ENCODE data around the gene CYB5D1. TPM values are rescaled to one million over a fixed set of nuclear protein-coding genes. Genes with fewer than 3 reads are reported as not detected.

CYB5D1 gene
- total and polyA plus RNA-seq, 2 of the 8 experiments (the other 6 are each of a cell fraction or from before 2014, with no cell fraction given): 11.0 to 18.0 TPM

GRCh38 chr17:7832431-7832830 is 25.4 kb upstream of the CYB5D1 start:
- no peak overlapping the region for H2BK20ac ChIP-seq (ENCODE audit: low read length)
- no peak overlapping the region for H3K14ac ChIP-seq (ENCODE audit: insufficient read length)
- H3K23me2 ChIP-seq (ENCODE audit: low read depth, low read length): peaks cover 25% of the 10 kb centered on the region
- H3K79me1 ChIP-seq (ENCODE audit: low read depth, low read length): no peaks in the 10 kb centered on the region
- no peak overlapping the region for H2BK5ac ChIP-seq (ENCODE audit: low read depth, low read length)
- no peak overlapping the region for H2BK15ac ChIP-seq (ENCODE audit: low read length)
- DNase-seq (ENCODE audit: low read depth in 1 of 2, low spot score in 2 of 2): no peak
- no peak overlapping the region for H2AK5ac ChIP-seq (ENCODE audit: low read depth, low read length)
- no peak overlapping the region for H3K9ac ChIP-seq (replicated peaks in 1 of 4; ENCODE audit: extremely low read depth in 1 of 4, low read depth in 3 of 4, low read length in 3 of 4)
- H2BK12ac ChIP-seq (ENCODE audit: low read depth, low read length): no peak overlapping the region
- no peak overlapping the region for H4K91ac ChIP-seq (replicated peaks; ENCODE audit: insufficient read length, low read length)
- FAIRE-seq: no peak
- no peak overlapping the region for H3K4me2 ChIP-seq (ENCODE audit: insufficient read depth in 1 of 2, low read depth in 2 of 2, low read length in 2 of 2)
- peaks cover 0 to 15% (median 7%) of the 10 kb centered on the region in 4 experiments; a peak in 6 of 7 replicates for H3K4me1 ChIP-seq (replicated peaks in 1 of 4; ENCODE audit: control insufficient read depth in 3 of 4, insufficient read depth in 4 of 4, low read length in 3 of 4)
- no peak overlapping the region for H4K5ac ChIP-seq (ENCODE audit: insufficient read length, low read depth, low read length)
- no peak overlapping the region for H3K4me3 ChIP-seq (ENCODE audit: extremely low read depth in 1 of 4, insufficient read depth in 2 of 4, low read depth in 3 of 4, low read length in 4 of 4)
- no peaks in the 10 kb centered on the region for H3K36me3 ChIP-seq (ENCODE audit: control insufficient read depth in 2 of 4, insufficient read depth in 4 of 4, low read length in 3 of 4)
- no peak overlapping the region for H3K23ac ChIP-seq (ENCODE audit: insufficient read length)
- H4K8ac ChIP-seq (ENCODE audit: extremely low read depth, insufficient read depth, low read length): no peak overlapping the region
- H3K9me3 ChIP-seq (ENCODE audit: insufficient read depth in 2 of 2, low read depth in 1 of 2, low read length in 1 of 2): no peaks in the 10 kb centered on the region
- no peak overlapping the region for H3K27ac ChIP-seq (ENCODE audit: low read depth, low read length)
- H2AFZ ChIP-seq (ENCODE audit: low read length): no peak overlapping the region
- peaks cover 4 to 38% (median 30%) of the 10 kb centered on the region in 4 experiments for H3K27me3 ChIP-seq (replicated peaks in 1 of 4; ENCODE audit: control insufficient read depth in 3 of 4, extremely low read depth in 1 of 4, insufficient read depth in 3 of 4, low read length in 3 of 4)
- POLR2A ChIA-PET (ENCODE audit: partially characterized antibody): interaction anchor here (0.6 to 4.6 kb wide), 6 partner anchors 9 to 209 kb away, joined by 3 to 33 read pairs (median 8); partner anchors contain the start of genes NAA38 and TMEM88
- no peaks in the 10 kb centered on the region for H4K20me1 ChIP-seq (replicated peaks in 1 of 2; ENCODE audit: control insufficient read depth in 1 of 2, insufficient read depth in 2 of 2, low read length in 2 of 2)
- H3K18ac ChIP-seq (ENCODE audit: extremely low read depth, low read length): no peak overlapping the region
- no peak overlapping the region for H3K4ac ChIP-seq (replicated peaks; ENCODE audit: insufficient read length, low read depth, low read length)
- CTCF ChIA-PET (ENCODE audit: partially characterized antibody): interaction anchor here (0.8 to 5.9 kb wide), 12 partner anchors 9 to 228 kb away, joined by 3 to 44 read pairs (median 8); partner anchors contain the start of genes CNTROB, RNF227 and TRAPPC1
- H3K56ac ChIP-seq (replicated peaks; ENCODE audit: insufficient read length, low read depth, low read length): no peak overlapping the region
- no peaks in the 10 kb centered on the region for H3K79me2 ChIP-seq (ENCODE audit: control insufficient read depth in 1 of 2, insufficient read depth in 2 of 2, low read length in 2 of 2)
- no peak overlapping the region for H2BK120ac ChIP-seq (replicated peaks; ENCODE audit: low read depth, low read length)
- 91% methylated on average over 10 of the region's 10 CpGs; no CpG with 5 or more reads in 1 of the 2 experiments for WGBS, 2 experiments (ENCODE audit: extremely low coverage in 1 of 2, insufficient coverage in 1 of 2, insufficient read length in 1 of 2, insufficient replicate concordance in 2 of 2, low coverage in 1 of 2, low lambda C conversion rate in 2 of 2, missing lambda C conversion rate in 1 of 2)
- TF ChIP-seq SAP30 (IDR thresholded peaks at IDR 0.05; ENCODE audit: insufficient read depth, insufficient replicate concordance, low read length): no peak
- TF ChIP-seq, protein P1, sequence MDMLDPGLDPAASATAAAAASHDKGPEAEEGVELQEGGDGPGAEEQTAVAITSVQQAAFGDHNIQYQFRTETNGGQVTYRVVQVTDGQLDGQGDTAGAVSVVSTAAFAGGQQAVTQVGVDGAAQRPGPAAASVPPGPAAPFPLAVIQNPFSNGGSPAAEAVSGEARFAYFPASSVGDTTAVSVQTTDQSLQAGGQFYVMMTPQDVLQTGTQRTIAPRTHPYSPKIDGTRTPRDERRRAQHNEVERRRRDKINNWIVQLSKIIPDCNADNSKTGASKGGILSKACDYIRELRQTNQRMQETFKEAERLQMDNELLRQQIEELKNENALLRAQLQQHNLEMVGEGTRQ (IDR thresholded peaks at IDR 0.05; ENCODE audit: low read length): no peak
- no peak for TF ChIP-seq SP1 (IDR thresholded peaks at IDR 0.05; ENCODE audit: low read depth, low read length)
- no peak for TF ChIP-seq SIN3A (conservative IDR thresholded peaks at IDR 0.05 in 1 of 2, IDR thresholded peaks at IDR 0.05 in 1 of 2; ENCODE audit: low read depth in 1 of 2, low read length in 2 of 2)
- no peak for TF ChIP-seq PHF8 (conservative IDR thresholded peaks at IDR 0.05; ENCODE audit: low read depth, low read length)
- no peak for TF ChIP-seq KDM1A (IDR thresholded peaks at IDR 0.05; ENCODE audit: borderline replicate concordance, low read length)
- no peak for TF ChIP-seq NANOG (IDR thresholded peaks at IDR 0.05; ENCODE audit: insufficient read depth, low read depth, low read length, poor library complexity, severe bottlenecking)
- TF ChIP-seq, protein P2, sequence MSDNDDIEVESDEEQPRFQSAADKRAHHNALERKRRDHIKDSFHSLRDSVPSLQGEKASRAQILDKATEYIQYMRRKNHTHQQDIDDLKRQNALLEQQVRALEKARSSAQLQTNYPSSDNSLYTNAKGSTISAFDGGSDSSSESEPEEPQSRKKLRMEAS (IDR thresholded peaks at IDR 0.05): no peak
- TF ChIP-seq ASH2L (IDR thresholded peaks at IDR 0.05; ENCODE audit: low read length): no peak
- TF ChIP-seq SP2 (IDR thresholded peaks at IDR 0.05; ENCODE audit: low read length): no peak
- TF ChIP-seq CHD2 (IDR thresholded peaks at IDR 0.05; ENCODE audit: low read length): no peak
- TF ChIP-seq CEBPB (IDR thresholded peaks at IDR 0.05; ENCODE audit: low read depth, low read length): no peak
- TF ChIP-seq SIRT6 (IDR thresholded peaks at IDR 0.05; ENCODE audit: low read length): no peak

All from H1 (cell line).